HG03439 (cell line): Measurements from ENCODE around the gene PCDH10.
A peak's percentile ranks its signal among the peaks of the same experiment; 100 is the strongest.

Source experiments
- ATAC-seq: cut with Tn5 transposase; IDR thresholded peaks from one replicate; pipeline ENCODE4 v1.9.1; 2021; ENCODE audit warnings: mild to moderate bottlenecking, moderate library complexity; ENCODE audit not compliant: unreplicated experiment

The PCDH10 gene

GRCh38 chr4:133149364-133149695, 236 bp downstream of the PCDH10 start:
- no peak for ATAC-seq

- ATAC-seq = no peak
Measured at GRCh38 chr4:133149932-133150471, 908 bp downstream of the PCDH10 start.

GRCh38 chr4:133150486-133151340, 1.6 kb downstream of the PCDH10 start:
- no peak for ATAC-seq

GRCh38 chr4:133151341-133151690, 2.2 kb downstream of the PCDH10 start:
- ATAC-seq = no peak

- ATAC-seq = no peak
Measured at GRCh38 chr4:133151691-133152329, 2.7 kb downstream of the PCDH10 start.

- ATAC-seq = no peak
Measured at GRCh38 chr4:133152330-133152821, 3.3 kb downstream of the PCDH10 start.

GRCh38 chr4:133152831-133153481, 3.9 kb downstream of the PCDH10 start:
- ATAC-seq = no peak

- no peak for ATAC-seq
Measured at GRCh38 chr4:133154725-133155124, 5.6 kb downstream of the PCDH10 start.

GRCh38 chr4:133156096-133156495, 7.0 kb downstream of the PCDH10 start:
- ATAC-seq = no peak

GRCh38 chr4:133156556-133156955, 7.5 kb downstream of the PCDH10 start:
- ATAC-seq = no peak

GRCh38 chr4:133157460-133158160, 8.5 kb downstream of the PCDH10 start:
- ATAC-seq = no peak

- ATAC-seq = no peak
Measured at GRCh38 chr4:133160853-133161252, 11.8 kb downstream of the PCDH10 start.

GRCh38 chr4:133161570-133162295, 12.6 kb downstream of the PCDH10 start:
- ATAC-seq = no peak

GRCh38 chr4:133162941-133163340, 13.8 kb downstream of the PCDH10 start:
- no peak for ATAC-seq

- no peak for ATAC-seq
Measured at GRCh38 chr4:133178956-133179355, 29.9 kb downstream of the PCDH10 start.

GRCh38 chr4:133186210-133186609, 37.1 kb downstream of the PCDH10 start:
- ATAC-seq = no peak

- no peak for ATAC-seq
Measured at GRCh38 chr4:133186845-133187244, 37.8 kb downstream of the PCDH10 start.

GRCh38 chr4:133188433-133189146, 39.5 kb downstream of the PCDH10 start:
- ATAC-seq = peak; percentile 78

- no peak for ATAC-seq
Measured at GRCh38 chr4:133189147-133189517, 40.0 kb downstream of the PCDH10 start.

GRCh38 chr4:133190098-133190497, 41.0 kb downstream of the PCDH10 start:
- no peak for ATAC-seq
